Hepatocyte (in vitro differentiated cells): ENCODE results near the gene MAFB. TPM values are rescaled to one million over a fixed set of nuclear protein-coding genes. Genes with fewer than 3 reads are reported as not detected.

Source experiments
- DNase-seq: peaks from one replicate; pipeline ENCODE4 v3.0.0-alpha.2; 2016; ENCODE audit warnings: low spot score
- H2AFZ ChIP-seq: fragments of 200-600 bp; sonication (generic); 2 replicates; pipeline ENCODE4 v1.6.0; 2016; ENCODE audit warnings: antibody characterized with exemption, mild to moderate bottlenecking
- H3K27ac ChIP-seq: fragments of 200-600 bp; sonication (generic); 2 replicates; pipeline ENCODE4 v1.5.1; 2016; ENCODE audit warnings: mild to moderate bottlenecking
- H3K27me3 ChIP-seq: fragments of 200-600 bp; sonication (generic); 2 replicates; pipeline ENCODE4 v1.6.1; 2016
- H3K36me3 ChIP-seq: fragments of 200-600 bp; sonication (generic); replicated peaks from 2 replicates; pipeline ENCODE4 v1.5.1; 2016; ENCODE audit warnings: low read depth; ENCODE audit not compliant: insufficient read depth
- H3K4me1 ChIP-seq: fragments of 200-600 bp; sonication (generic); 2 replicates; pipeline ENCODE4 v1.5.1; 2016; ENCODE audit warnings: mild to moderate bottlenecking, moderate library complexity; ENCODE audit not compliant: insufficient read depth
- H3K4me2 ChIP-seq: fragments of 200-600 bp; sonication (generic); 2 replicates; pipeline ENCODE4 v1.6.0; 2016
- H3K4me3 ChIP-seq: fragments of 200-600 bp; sonication (generic); 2 replicates; pipeline ENCODE4 v1.5.1; 2016; ENCODE audit warnings: mild to moderate bottlenecking
- H3K79me2 ChIP-seq: fragments of 200-600 bp; sonication (generic); 2 replicates; pipeline ENCODE4 v1.6.0; 2017; ENCODE audit warnings: mild to moderate bottlenecking
- H3K9me2 ChIP-seq: fragments of 200-600 bp; sonication (generic); replicated peaks from 2 replicates; pipeline ENCODE4 v1.6.0; 2017; ENCODE audit warnings: mild to moderate bottlenecking; ENCODE audit not compliant: insufficient read depth
- H3K9me3 ChIP-seq: fragments of 200-600 bp; sonication (generic); 2 replicates; pipeline ENCODE4 v1.5.1; 2016; ENCODE audit warnings: low read depth, mild to moderate bottlenecking
- H4K20me1 ChIP-seq: fragments of 200-600 bp; sonication (generic); 2 replicates; pipeline ENCODE4 v1.6.0; 2016; ENCODE audit warnings: mild to moderate bottlenecking; ENCODE audit not compliant: insufficient read depth, poor library complexity, severe bottlenecking
- EZH2 ChIP-seq: fragments of 200-600 bp; sonication (generic); IDR thresholded peaks from 2 replicates; pipeline ENCODE4 v1.6.1; 2016; ENCODE audit warnings: antibody characterized with exemption, mild to moderate bottlenecking, borderline replicate concordance
- EZH2phosphoT487 ChIP-seq: fragments of 200-600 bp; sonication (generic); IDR thresholded peaks from one replicate; pipeline ENCODE4 v1.6.1; 2018; ENCODE audit warnings: antibody characterized with exemption, mild to moderate bottlenecking, low read depth, moderate library complexity; ENCODE audit not compliant: unreplicated experiment, severe bottlenecking
- WGBS: methylation state at CpG from one replicate; pipeline ENCODE4 v1.1.6; 2016; ENCODE audit warnings: low lambda C conversion rate; ENCODE audit errors: missing lambda C conversion rate; 5-methylcytosine and 5-hydroxymethylcytosine counted together
- polyA plus RNA-seq: library from polyadenylated mRNA; unstranded; fragments of >200 nt; fragmentation: Nextera tagmentation; extraction: Ambion mirVana; gene quantifications from 2 replicates; pipeline ENCODE4 v1.2.1, GENCODE V29; 2016
- total RNA-seq: library from RNA; depleted of rRNA; stranded (reverse); fragments of >200 nt; gene quantifications from 2 replicates; pipeline ENCODE4 v1.2.3, GENCODE V29; 2014
- TF ChIP-seq, protein P1 (sequence below): fragments of 200-600 bp; sonication (generic); IDR thresholded peaks from 2 replicates; pipeline ENCODE4 v1.5.1; 2016; ENCODE audit warnings: antibody characterized with exemption, mild to moderate bottlenecking; ENCODE audit not compliant: poor library complexity

MAFB gene
- total and polyA plus RNA-seq, 2 experiments from 2014 or later, result 3.4 to 4.1 TPM

DNA sequence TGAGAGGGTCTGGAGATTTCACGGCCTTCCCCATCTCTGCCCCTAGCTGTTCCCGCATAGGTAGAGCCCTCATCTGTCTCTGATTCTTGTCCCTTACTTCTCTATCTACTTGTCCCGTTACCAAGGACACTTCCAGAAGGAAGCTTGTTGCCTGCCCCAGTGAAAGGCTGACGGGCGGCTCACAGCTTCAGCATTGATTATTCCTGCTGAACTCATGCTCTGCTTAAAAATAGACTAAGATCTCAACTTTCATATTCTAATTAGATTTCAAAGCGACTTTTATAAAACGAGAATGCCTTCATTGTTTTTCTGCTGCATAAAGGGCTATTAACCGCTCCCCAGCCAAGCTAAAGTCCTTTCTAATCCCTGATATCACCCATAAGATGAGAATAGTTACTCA lies 31.1 kb upstream of the MAFB start:
- H3K36me3 ChIP-seq, result no peaks in the 10 kb centered on the region
- peaks cover 11% of the 10 kb centered on the region for H3K27me3 ChIP-seq
- no peak overlapping the region for H2AFZ ChIP-seq
- H3K27ac ChIP-seq, result no peak overlapping the region
- no peaks in the 10 kb centered on the region for H3K9me2 ChIP-seq
- whole genome bisulfite sequencing, result 84% methylated on average over 8 of the region's 8 CpGs
- no peak overlapping the region for H3K4me3 ChIP-seq
- no peak for DNase-seq
- no peaks in the 10 kb centered on the region for H3K9me3 ChIP-seq
- no peaks in the 10 kb centered on the region for H3K4me1 ChIP-seq
- no peak overlapping the region for H3K4me2 ChIP-seq
- H3K79me2 ChIP-seq, result no peaks in the 10 kb centered on the region
- H4K20me1 ChIP-seq, result no peaks in the 10 kb centered on the region
- TF ChIP-seq, protein P1, sequence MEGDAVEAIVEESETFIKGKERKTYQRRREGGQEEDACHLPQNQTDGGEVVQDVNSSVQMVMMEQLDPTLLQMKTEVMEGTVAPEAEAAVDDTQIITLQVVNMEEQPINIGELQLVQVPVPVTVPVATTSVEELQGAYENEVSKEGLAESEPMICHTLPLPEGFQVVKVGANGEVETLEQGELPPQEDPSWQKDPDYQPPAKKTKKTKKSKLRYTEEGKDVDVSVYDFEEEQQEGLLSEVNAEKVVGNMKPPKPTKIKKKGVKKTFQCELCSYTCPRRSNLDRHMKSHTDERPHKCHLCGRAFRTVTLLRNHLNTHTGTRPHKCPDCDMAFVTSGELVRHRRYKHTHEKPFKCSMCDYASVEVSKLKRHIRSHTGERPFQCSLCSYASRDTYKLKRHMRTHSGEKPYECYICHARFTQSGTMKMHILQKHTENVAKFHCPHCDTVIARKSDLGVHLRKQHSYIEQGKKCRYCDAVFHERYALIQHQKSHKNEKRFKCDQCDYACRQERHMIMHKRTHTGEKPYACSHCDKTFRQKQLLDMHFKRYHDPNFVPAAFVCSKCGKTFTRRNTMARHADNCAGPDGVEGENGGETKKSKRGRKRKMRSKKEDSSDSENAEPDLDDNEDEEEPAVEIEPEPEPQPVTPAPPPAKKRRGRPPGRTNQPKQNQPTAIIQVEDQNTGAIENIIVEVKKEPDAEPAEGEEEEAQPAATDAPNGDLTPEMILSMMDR, result no peak
- no peak for TF ChIP-seq EZH2phosphoT487
- no peak for TF ChIP-seq EZH2

DNA sequence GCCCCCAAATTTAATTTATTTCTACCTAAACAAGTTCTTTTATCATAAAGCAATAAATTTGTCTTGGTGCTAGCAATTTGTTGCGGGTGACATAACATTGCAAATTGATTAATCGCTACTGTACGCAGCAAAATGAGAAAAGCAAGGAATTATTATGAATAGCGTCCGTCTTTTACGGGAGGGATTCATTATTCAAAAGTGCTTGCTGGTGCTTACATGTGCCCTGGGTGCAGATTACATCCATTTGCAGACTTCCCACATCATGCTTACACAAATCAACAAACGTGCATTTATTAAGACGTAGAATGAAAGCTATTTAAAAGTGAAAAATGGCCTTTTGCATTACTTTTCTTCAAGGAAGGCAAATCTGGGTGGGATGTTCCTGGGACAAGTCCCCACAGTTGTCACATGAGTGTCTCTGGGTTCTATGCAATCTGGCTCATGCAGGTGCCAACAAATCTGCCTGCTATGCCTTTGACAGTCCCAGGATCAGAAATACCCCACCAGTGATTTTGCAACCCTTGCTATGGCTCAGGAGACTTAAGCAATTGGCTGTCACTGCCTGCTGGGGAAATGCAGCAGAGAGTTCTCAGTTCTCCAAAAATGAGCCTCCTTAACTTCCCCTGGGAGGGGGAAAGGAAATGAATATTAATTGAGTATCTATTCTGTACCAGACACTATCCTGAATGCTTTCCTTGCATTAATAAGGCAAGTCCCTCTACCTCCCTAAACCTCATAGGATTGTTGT lies 30.1 kb upstream of the MAFB start:
- WGBS, result 91% methylated on average over 8 of the region's 8 CpGs
- H3K9me2 ChIP-seq, result no peaks in the 10 kb centered on the region
- no peak for TF ChIP-seq EZH2
- no peak for TF ChIP-seq EZH2phosphoT487
- TF ChIP-seq, protein P1, result no peak

DNA sequence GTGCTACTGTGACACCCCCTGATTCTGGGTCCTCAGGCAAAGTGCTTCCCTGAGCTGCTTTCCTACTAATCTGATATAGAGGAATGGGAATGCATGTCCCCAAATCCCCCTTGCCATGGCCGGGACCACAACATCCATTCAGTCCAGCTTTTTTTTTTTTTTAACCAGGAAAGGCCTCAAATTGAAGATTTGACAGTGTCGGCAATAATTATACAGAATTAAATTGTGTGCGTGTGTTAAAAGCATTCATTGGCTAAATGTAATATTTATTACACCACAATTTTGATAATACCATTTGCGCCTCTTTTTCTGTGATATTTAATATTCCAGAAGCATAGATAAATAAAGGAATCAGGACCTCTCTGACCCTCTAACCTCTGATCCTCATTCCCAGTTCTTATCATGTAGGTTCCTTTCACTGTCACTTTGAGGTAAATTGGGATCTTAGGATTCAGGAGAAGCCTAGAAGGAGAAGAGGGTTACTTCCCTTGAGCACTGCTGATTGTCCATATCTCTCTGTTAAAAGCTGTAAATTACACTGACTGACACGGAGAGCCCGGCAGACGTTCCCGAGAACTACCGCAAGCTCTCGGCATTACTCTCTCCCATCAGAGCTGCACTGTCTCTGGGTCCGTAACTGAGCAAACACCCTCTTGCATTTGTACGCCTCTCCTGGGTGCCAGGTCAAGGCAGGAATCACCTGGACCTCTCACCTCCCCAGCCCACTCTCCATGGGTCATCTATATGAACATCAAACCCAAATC lies 29.4 kb upstream of the MAFB start:
- H3K79me2 ChIP-seq, result no peaks in the 10 kb centered on the region
- no peak for DNase-seq
- no peaks in the 10 kb centered on the region for H3K9me3 ChIP-seq
- H3K27ac ChIP-seq, result no peak overlapping the region
- H3K4me1 ChIP-seq, result no peaks in the 10 kb centered on the region
- H2AFZ ChIP-seq, result no peak overlapping the region
- H3K4me3 ChIP-seq, result no peak overlapping the region
- no peaks in the 10 kb centered on the region for H3K9me2 ChIP-seq
- TF ChIP-seq, protein P1, result no peak
- no peak for TF ChIP-seq EZH2
- no peak for TF ChIP-seq EZH2phosphoT487
- peaks cover 11% of the 10 kb centered on the region for H3K27me3 ChIP-seq
- no peak overlapping the region for H3K4me2 ChIP-seq
- H4K20me1 ChIP-seq, result no peaks in the 10 kb centered on the region
- 71% methylated on average over 12 of the region's 12 CpGs for WGBS
- H3K36me3 ChIP-seq, result no peaks in the 10 kb centered on the region

More for the DNA sequence above, 30.1 kb upstream of the MAFB start:
- DNase-seq, result no peak
- peaks cover 11% of the 10 kb centered on the region for H3K27me3 ChIP-seq
- no peak overlapping the region for H2AFZ ChIP-seq
- no peak overlapping the region for H3K4me3 ChIP-seq
- H3K79me2 ChIP-seq, result no peaks in the 10 kb centered on the region
- no peaks in the 10 kb centered on the region for H4K20me1 ChIP-seq
- no peaks in the 10 kb centered on the region for H3K9me3 ChIP-seq
- no peaks in the 10 kb centered on the region for H3K36me3 ChIP-seq
- no peak overlapping the region for H3K4me2 ChIP-seq
- H3K27ac ChIP-seq, result no peak overlapping the region
- no peaks in the 10 kb centered on the region for H3K4me1 ChIP-seq
